Transverse colon (tissue), 4 donors: ENCODE data around the gene RNU5B-1. TPM values are rescaled to one million over a fixed set of nuclear protein-coding genes. Genes with fewer than 3 reads are reported as not detected.
A peak's percentile ranks its signal among the peaks of the same experiment; 100 is the strongest.

Experiments used
- DNase-seq: peaks from one replicate; pipeline ENCODE4 v3.0.0-alpha.2; 2019
- H3K27ac ChIP-seq, 4 donors: fragments of 200-600 bp; sonication (generic); 2 replicates each; pipeline ENCODE4 v1.5.1; 2016 to 2018; ENCODE audit warnings: inconsistent platforms in 4 of 4
- H3K27me3 ChIP-seq: fragments of 200-600 bp; sonication (generic); 2 replicates; pipeline ENCODE4 v1.5.1; 2017; ENCODE audit warnings: inconsistent platforms
- H3K36me3 ChIP-seq, 4 donors: fragments of 200-600 bp; sonication (generic); 2 replicates each; pipeline ENCODE4 v1.5.1; 2017 to 2019; ENCODE audit warnings: inconsistent platforms in 4 of 4
- H3K4me1 ChIP-seq, 4 donors: fragments of 200-600 bp; sonication (generic); 2 replicates each; pipeline ENCODE4 v1.5.1; 2017 to 2020; ENCODE audit warnings: inconsistent platforms in 4 of 4
- H3K4me3 ChIP-seq, 4 donors: fragments of 200-600 bp; sonication (generic); 1 replicate in 1 of 4; 2 replicates in 3 of 4; pipeline versions ENCODE4 v1.5.1 to v1.6.1; 2017 to 2019; ENCODE audit warnings: inconsistent platforms in 4 of 4
- H3K9me3 ChIP-seq, 2 donors: fragments of 200-600 bp; sonication (generic); 2 replicates each; pipeline ENCODE4 v1.5.1; 2017 to 2019; ENCODE audit warnings: inconsistent platforms in 2 of 2
- CTCF ChIP-seq, 5 experiments: fragments of 200-600 bp in 3 of 5; fragments of 450-650 bp in 2 of 5; sonication (generic) in 3 of 5; IDR thresholded peaks; 1 replicate in 2 of 5; 2 replicates in 3 of 5; pipeline ENCODE4 v1.5.1; 2016 to 2017; ENCODE audit warnings: antibody characterized with exemption in 5 of 5, inconsistent platforms in 3 of 5, mild to moderate bottlenecking in 2 of 5, moderate library complexity in 1 of 5
- EP300 ChIP-seq: sonication (generic); formaldehyde crosslinking; IDR thresholded peaks from one replicate; pipeline ENCODE4 v1.6.1; 2017; ENCODE audit warnings: antibody characterized with exemption, low read depth
- POLR2A ChIP-seq: fragments of 450-650 bp; IDR thresholded peaks from one replicate; pipeline ENCODE4 v1.6.1; 2016; ENCODE audit warnings: antibody characterized with exemption, mild to moderate bottlenecking, moderate library complexity
- POLR2AphosphoS5 ChIP-seq, 3 donors: sonication (generic); formaldehyde crosslinking; IDR thresholded peaks; one replicate each; pipeline ENCODE4 v1.6.1; 2016; ENCODE audit warnings: antibody characterized with exemption in 3 of 3
- WGBS, 2 donors: methylation state at CpG; one replicate each; pipeline ENCODE4 v1.1.5; 2018; ENCODE audit warnings: low coverage in 1 of 2; 5-methylcytosine and 5-hydroxymethylcytosine counted together
- in situ Hi-C, 4 donors: fragments of 200-750 bp; cut with MboI; loops; one replicate each; pipeline versions ENCODE4 v1.15.0 to v1.15.1; 2017; ENCODE audit warnings: low sequenced_read_pairs in 3 of 4, low pct_ligation_motif_present in 1 of 4, low pct_unique_long_range_greater_than_20kb in 1 of 4
- intact Hi-C: fragments of 100-400 bp; cut with DNase I; formaldehyde crosslinking; loops from one replicate; pipeline ENCODE4 v1.15.1; 2023; ENCODE audit warnings: low total_unique reads
- total RNA-seq, 4 donors: library from RNA; depleted of rRNA; stranded (reverse); fragments of >200 nt; gene quantifications; one replicate each; pipeline ENCODE4 v1.1.0, GENCODE V29; 2016

The RNU5B-1 gene
- total RNA-seq, 4 donors from 2014 or later: not detected

DNA sequence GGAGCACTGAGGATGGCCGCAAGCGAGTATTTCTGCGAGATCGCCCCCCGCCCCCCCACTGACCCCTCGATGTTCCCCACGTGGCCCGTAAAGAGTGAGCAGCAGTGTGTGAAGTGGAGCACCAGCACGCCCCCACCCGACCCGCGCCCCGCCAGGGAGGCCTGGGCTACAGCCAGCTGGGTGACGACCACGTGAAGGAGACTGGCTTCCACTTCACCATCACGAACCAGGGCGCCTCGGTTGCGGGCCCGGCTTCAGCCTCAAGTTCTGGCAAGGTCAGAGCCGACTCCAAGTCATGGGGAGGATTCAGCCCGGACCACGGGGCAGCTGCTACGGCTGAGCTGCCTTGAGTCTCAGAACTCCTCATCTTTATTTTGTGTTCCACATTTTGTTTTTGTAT is 2.4 kb upstream of the RNU5B-1 start:
- WGBS, 2 donors: 78 to 83% methylated on average over 11 to 24 of the region's 24 CpGs
- intact Hi-C loops: no loop called here
- no peak for DNase-seq
- no peaks in the 10 kb centered on the region for H3K9me3 ChIP-seq
- peaks cover 4 to 25% (median 10%) of the 10 kb centered on the region in 4 donors for H3K4me1 ChIP-seq
- TF ChIP-seq POLR2AphosphoS5 (IDR thresholded peaks at IDR 0.05): no peak
- no peak for TF ChIP-seq CTCF (IDR thresholded peaks at IDR 0.05)
- no peak for TF ChIP-seq POLR2A
- TF ChIP-seq EP300: no peak
- H3K36me3 ChIP-seq: no peaks in the 10 kb centered on the region
- in situ Hi-C loops: no loop called here
- no peaks in the 10 kb centered on the region for H3K27me3 ChIP-seq
- H3K27ac ChIP-seq: no peak overlapping the region
- no peak overlapping the region for H3K4me3 ChIP-seq

GRCh38 chr15:65303687-65304380 is 643 bp upstream of the RNU5B-1 start:
- H3K36me3 ChIP-seq: no peaks in the 10 kb centered on the region
- TF ChIP-seq CTCF (IDR thresholded peaks at IDR 0.05): no peak
- no peak for TF ChIP-seq EP300
- no peak for TF ChIP-seq POLR2AphosphoS5 (IDR thresholded peaks at IDR 0.05)
- TF ChIP-seq POLR2A: no peak
- peaks cover 0 to 15% (median 4%) of the 10 kb centered on the region in 4 donors for H3K4me1 ChIP-seq
- H3K9me3 ChIP-seq: no peaks in the 10 kb centered on the region
- H3K4me3 ChIP-seq: peak overlapping the region; percentile 13 to 62 (median 35)
- no peaks in the 10 kb centered on the region for H3K27me3 ChIP-seq
- intact Hi-C loops: no loop called here
- peak overlapping the region; percentile 85 to 90 (median 88) for H3K27ac ChIP-seq
- 0 to 2% methylated on average over 16 to 24 of the region's 24 CpGs for WGBS, 2 donors
- in situ Hi-C loops: no loop called here
- DNase-seq: peak; percentile 59

- TF ChIP-seq POLR2A: no peak
- TF ChIP-seq POLR2AphosphoS5 (IDR thresholded peaks at IDR 0.05): no peak
- no peak for TF ChIP-seq CTCF (IDR thresholded peaks at IDR 0.05)
- Histone ChIP-seq H3K27ac (peak overlapping the region; percentile 85 to 90 (median 88)), H3K4me1 (peaks cover 0 to 15% (median 4%) of the 10 kb centered on the region in 4 donors), H3K9me3 (no peaks in the 10 kb centered on the region), H3K36me3 (no peaks in the 10 kb centered on the region), H3K27me3 (no peaks in the 10 kb centered on the region), H3K4me3 (peak overlapping the region in 3 of 4 donors; percentile 1 to 62 (median 13))
- in situ Hi-C loops (no loop called here), intact Hi-C loops (no loop called here)
- no peak for DNase-seq
- 40 to 44% methylated on average over 11 to 14 of the region's 14 CpGs for WGBS, 2 donors
These were observed 777 bp downstream of the RNU5B-1 start for GRCh38 chr15:65305150-65305758.

DNA sequence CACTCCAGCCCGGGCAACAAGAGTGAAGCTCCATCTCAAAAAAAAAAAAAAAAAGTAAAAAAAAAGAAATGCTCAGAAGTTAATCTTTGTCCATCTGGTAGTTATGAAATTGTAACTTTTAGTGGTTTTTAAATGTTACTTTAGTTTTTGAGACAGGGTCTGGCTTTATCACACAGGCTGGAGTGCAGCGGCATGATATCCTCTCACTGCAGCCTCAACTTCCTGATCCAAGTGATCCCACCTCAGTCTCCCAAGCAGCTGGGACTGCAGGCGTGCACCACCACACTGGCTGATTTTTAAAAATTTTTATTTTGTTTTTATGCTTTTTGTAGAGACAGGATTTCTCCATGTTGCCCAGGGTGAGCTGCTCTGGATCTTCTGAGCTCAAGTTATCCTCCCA is 1.3 kb downstream of the RNU5B-1 start:
- Histone ChIP-seq H3K4me1 (peaks cover 0 to 15% (median 4%) of the 10 kb centered on the region in 4 donors), H3K27ac (peak overlapping the region in 1 of 4 donors; percentile 86), H3K36me3 (no peaks in the 10 kb centered on the region), H3K27me3 (no peaks in the 10 kb centered on the region), H3K4me3 (no peak overlapping the region), H3K9me3 (no peaks in the 10 kb centered on the region)
- 73 to 74% methylated on average over 3 of the region's 3 CpGs for WGBS, 2 donors
- DNase-seq: no peak
- intact Hi-C loops (no loop called here), in situ Hi-C loops (no loop called here)
- TF ChIP-seq CTCF (IDR thresholded peaks at IDR 0.05) (no peak), EP300 (no peak), POLR2AphosphoS5 (IDR thresholded peaks at IDR 0.05) (no peak), POLR2A (no peak)
